ENCODE measurements around the gene CLDN22.
A peak's percentile ranks its signal among the peaks of the same experiment; 100 is the strongest.

CLDN22 gene

DNA sequence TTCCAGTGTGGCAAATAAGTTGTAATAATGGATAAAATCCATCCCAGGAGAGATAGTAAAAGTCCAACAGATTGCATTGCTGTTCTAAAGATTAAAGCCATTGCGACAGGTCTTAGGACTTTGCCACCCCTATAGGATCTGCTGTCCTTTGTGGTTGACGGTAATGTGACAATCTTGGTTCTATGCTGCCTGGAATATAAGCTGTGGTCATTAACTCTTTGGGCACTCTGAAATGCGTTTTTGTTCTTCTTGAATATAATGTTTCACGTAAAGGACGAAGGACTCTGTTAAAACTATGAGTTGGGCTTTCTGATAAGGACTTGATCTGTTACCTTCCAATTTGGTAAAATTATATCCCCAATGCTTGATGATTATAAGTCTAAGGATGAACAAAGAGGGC is 2.2 kb upstream of the CLDN22 start, which contains the start of gene CLDN24:
Gene CLDN24, minus strand, starts transcription at position 101 of the 400 bp plus-strand sequence. Its CDS starts 0 bp downstream, at position 101.
- no peak for DNase-seq (ENCODE audit: low spot score in 2 of 2)
- peaks cover 20% of the 10 kb centered on the region for H3K4me1 ChIP-seq
- H3K27me3 ChIP-seq (ENCODE audit: low read depth), result no peaks in the 10 kb centered on the region
- in situ Hi-C loops (cut with MboI; ENCODE audit: low sequenced_read_pairs), result no loop called here
- H3K9me3 ChIP-seq, result no peaks in the 10 kb centered on the region
- H3K4me3 ChIP-seq, result no peak within 1 kb of the TSS
- no peaks in the 10 kb centered on the region for H3K36me3 ChIP-seq (replicated peaks)

GRCh38 chr4:183321516-183321915 is 1.4 kb upstream of the CLDN22 start:
- Histone ChIP-seq H3K27me3 (ENCODE audit: low read depth) (no peaks in the 10 kb centered on the region), H3K9me3 (no peaks in the 10 kb centered on the region), H3K4me1 (peaks cover 20% of the 10 kb centered on the region), H3K36me3 (replicated peaks) (no peaks in the 10 kb centered on the region), H3K4me3 (no peak overlapping the region)
- no peak for DNase-seq (ENCODE audit: low spot score in 2 of 2)
- in situ Hi-C loops (cut with MboI; ENCODE audit: low sequenced_read_pairs), result no loop called here

- peak in 1 of 2 experiments; percentile 74 for DNase-seq (ENCODE audit: low spot score in 2 of 2)
- in situ Hi-C loops (cut with MboI; ENCODE audit: low sequenced_read_pairs), result no loop called here
Measured at GRCh38 chr4:183321079-183321478, 1.0 kb upstream of the CLDN22 start.

DNA sequence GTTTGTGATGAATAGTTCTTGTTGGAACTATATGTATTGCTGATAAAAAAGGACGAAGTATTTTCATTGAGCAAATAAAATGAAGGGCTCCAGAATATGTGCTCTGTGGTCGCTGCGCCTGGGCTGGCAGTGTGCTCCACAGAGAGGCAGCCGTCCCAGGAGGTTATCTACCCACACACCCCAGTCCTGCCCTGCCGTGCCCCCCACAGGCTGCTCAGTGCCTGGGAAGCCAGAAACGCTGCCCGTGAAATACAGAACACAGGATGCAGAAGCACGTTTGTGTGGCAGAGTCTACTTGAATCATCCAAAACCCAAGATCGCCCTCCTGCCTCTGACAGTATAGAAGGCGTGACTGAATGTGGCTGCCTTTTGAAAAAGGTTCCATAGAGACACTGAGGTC is 1.4 kb downstream of the CLDN22 start:
- no peaks in the 10 kb centered on the region for H3K27me3 ChIP-seq (ENCODE audit: low read depth)
- H3K4me1 ChIP-seq, result peaks cover 20% of the 10 kb centered on the region
- in situ Hi-C loops (cut with MboI; ENCODE audit: low sequenced_read_pairs), result no loop called here
- DNase-seq (ENCODE audit: low spot score in 2 of 2), result no peak
- H3K36me3 ChIP-seq (replicated peaks), result peaks cover 5% of the 10 kb centered on the region
- no peaks in the 10 kb centered on the region for H3K9me3 ChIP-seq
- no peak overlapping the region for H3K4me3 ChIP-seq

More at GRCh38 chr4:183321079-183321478, 1.0 kb upstream of the CLDN22 start:
- Histone ChIP-seq H3K36me3 (replicated peaks) (no peaks in the 10 kb centered on the region), H3K4me1 (peaks cover 20% of the 10 kb centered on the region), H3K4me3 (no peak overlapping the region), H3K27me3 (ENCODE audit: low read depth) (no peaks in the 10 kb centered on the region), H3K9me3 (no peaks in the 10 kb centered on the region)

DNA sequence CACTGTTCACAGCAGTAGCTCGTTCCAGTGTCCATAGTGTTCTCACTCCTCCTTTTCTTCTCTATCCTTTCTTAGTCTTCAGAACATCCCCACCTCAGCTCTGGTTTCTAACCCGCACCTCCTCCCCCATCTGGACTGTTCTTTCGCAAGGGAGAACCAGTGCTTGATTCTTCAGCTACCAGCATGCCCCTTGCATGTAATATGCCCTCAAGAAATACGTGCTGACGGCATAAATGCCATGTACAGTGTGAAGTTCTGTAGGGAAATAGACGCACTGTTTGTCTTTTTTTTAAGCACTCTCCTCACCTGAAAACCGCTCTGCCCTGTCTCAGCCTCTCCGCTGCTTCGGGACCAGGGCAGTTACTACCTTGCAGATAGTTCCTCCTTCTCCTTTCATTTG is 5.3 kb downstream of the CLDN22 start:
- no peak for DNase-seq (ENCODE audit: low spot score in 2 of 2)
- Histone ChIP-seq H3K9me3 (no peaks in the 10 kb centered on the region), H3K4me3 (no peak overlapping the region), H3K27me3 (ENCODE audit: low read depth) (no peaks in the 10 kb centered on the region), H3K36me3 (replicated peaks) (peaks cover 14% of the 10 kb centered on the region), H3K4me1 (peaks cover 4% of the 10 kb centered on the region)
- in situ Hi-C loops (cut with MboI; ENCODE audit: low sequenced_read_pairs), result no loop called here

GRCh38 chr4:183314336-183314735 is 5.7 kb downstream of the CLDN22 start:
- Histone ChIP-seq H3K4me1 (peaks cover under 1% of the 10 kb centered on the region; the same call in 1 of the 2 replicates), H3K27me3 (ENCODE audit: low read depth) (no peaks in the 10 kb centered on the region), H3K36me3 (replicated peaks) (peaks cover 14% of the 10 kb centered on the region), H3K4me3 (no peak overlapping the region), H3K9me3 (no peaks in the 10 kb centered on the region)
- DNase-seq (ENCODE audit: low spot score in 2 of 2), result no peak
- in situ Hi-C loops (cut with MboI; ENCODE audit: low sequenced_read_pairs), result no loop called here

DNA sequence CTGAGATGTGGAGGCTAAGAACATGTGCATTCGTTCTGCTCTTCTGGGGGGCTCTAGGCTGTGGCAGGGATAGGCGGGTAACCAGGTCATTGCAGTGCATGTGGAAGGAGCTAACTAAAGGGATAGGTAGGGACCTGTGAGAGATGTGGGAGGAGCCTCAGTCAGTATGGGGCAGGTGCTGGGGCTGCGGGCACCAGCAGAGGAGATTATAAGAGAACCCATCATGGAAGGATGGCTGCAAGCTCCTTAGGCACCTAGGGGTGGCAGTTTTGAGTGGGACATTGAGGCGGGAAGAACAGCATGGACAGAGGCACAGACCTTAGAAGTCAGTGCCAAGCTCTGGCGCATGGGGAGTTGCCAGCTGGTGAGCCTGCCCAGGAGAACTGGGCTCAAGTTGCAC is 7.2 kb downstream of the CLDN22 start:
- DNase-seq (ENCODE audit: low spot score in 2 of 2), result no peak
- no peak overlapping the region for H3K4me3 ChIP-seq
- peaks cover 14% of the 10 kb centered on the region for H3K36me3 ChIP-seq (replicated peaks)
- H3K4me1 ChIP-seq, result no peaks in the 10 kb centered on the region
- no peaks in the 10 kb centered on the region for H3K9me3 ChIP-seq
- in situ Hi-C loops (cut with MboI; ENCODE audit: low sequenced_read_pairs), result no loop called here
- H3K27me3 ChIP-seq (ENCODE audit: low read depth), result no peaks in the 10 kb centered on the region

- no peaks in the 10 kb centered on the region for H3K4me1 ChIP-seq
- no peaks in the 10 kb centered on the region for H3K9me3 ChIP-seq
- no peaks in the 10 kb centered on the region; the same call in 1 of the 2 replicates for H3K36me3 ChIP-seq (replicated peaks)
- in situ Hi-C loops (cut with MboI; ENCODE audit: low sequenced_read_pairs), result no loop called here
- H3K27me3 ChIP-seq (ENCODE audit: low read depth), result no peaks in the 10 kb centered on the region
- no peak overlapping the region for H3K4me3 ChIP-seq
- no peak for DNase-seq (ENCODE audit: low spot score in 2 of 2)
Measured at GRCh38 chr4:183306811-183307210, 13.3 kb downstream of the CLDN22 start.

GRCh38 chr4:183304538-183304937 is 15.5 kb downstream of the CLDN22 start:
- no peak overlapping the region for H3K4me3 ChIP-seq
- in situ Hi-C loops (cut with MboI; ENCODE audit: low sequenced_read_pairs), result no loop called here
- no peaks in the 10 kb centered on the region; the same call in 1 of the 2 replicates for H3K36me3 ChIP-seq (replicated peaks)
- H3K9me3 ChIP-seq, result no peaks in the 10 kb centered on the region
- H3K4me1 ChIP-seq, result no peaks in the 10 kb centered on the region
- no peaks in the 10 kb centered on the region for H3K27me3 ChIP-seq (ENCODE audit: low read depth)
- DNase-seq (ENCODE audit: low spot score in 2 of 2), result no peak

DNA sequence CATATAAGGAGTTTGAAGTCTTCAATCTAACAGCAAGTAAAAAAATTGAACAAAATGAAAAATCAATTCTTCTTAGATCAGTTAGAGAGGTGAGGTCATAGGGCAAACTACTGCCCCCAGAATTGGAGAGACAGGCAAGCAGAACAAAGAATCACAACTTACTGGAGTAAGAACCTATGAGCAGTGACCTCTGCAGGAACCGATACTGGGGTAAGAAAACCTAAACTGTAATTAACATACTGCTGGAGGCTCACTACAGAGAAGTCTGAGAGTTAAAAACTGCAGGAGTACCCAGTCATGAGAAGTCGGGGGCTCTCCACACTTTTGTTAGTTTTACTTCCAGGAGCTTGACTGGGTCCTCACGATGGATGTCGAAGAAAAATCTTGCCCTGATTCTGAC is 16.0 kb downstream of the CLDN22 start:
- H3K9me3 ChIP-seq, result no peaks in the 10 kb centered on the region
- no peaks in the 10 kb centered on the region; the same call in 1 of the 2 replicates for H3K36me3 ChIP-seq (replicated peaks)
- in situ Hi-C loops (cut with MboI; ENCODE audit: low sequenced_read_pairs), result no loop called here
- H3K4me1 ChIP-seq, result no peaks in the 10 kb centered on the region
- H3K4me3 ChIP-seq, result no peak overlapping the region
- H3K27me3 ChIP-seq (ENCODE audit: low read depth), result no peaks in the 10 kb centered on the region
- DNase-seq (ENCODE audit: low spot score in 2 of 2), result no peak

GRCh38 chr4:183303301-183303700 is 16.8 kb downstream of the CLDN22 start:
- no peak for DNase-seq (ENCODE audit: low spot score in 2 of 2)
- no peaks in the 10 kb centered on the region for H3K27me3 ChIP-seq (ENCODE audit: low read depth)
- H3K4me3 ChIP-seq, result no peak overlapping the region
- in situ Hi-C loops (cut with MboI; ENCODE audit: low sequenced_read_pairs), result no loop called here
- H3K36me3 ChIP-seq (replicated peaks), result peaks cover 3% of the 10 kb centered on the region; the same call in 1 of the 2 replicates
- H3K9me3 ChIP-seq, result no peaks in the 10 kb centered on the region
- H3K4me1 ChIP-seq, result no peaks in the 10 kb centered on the region

DNA sequence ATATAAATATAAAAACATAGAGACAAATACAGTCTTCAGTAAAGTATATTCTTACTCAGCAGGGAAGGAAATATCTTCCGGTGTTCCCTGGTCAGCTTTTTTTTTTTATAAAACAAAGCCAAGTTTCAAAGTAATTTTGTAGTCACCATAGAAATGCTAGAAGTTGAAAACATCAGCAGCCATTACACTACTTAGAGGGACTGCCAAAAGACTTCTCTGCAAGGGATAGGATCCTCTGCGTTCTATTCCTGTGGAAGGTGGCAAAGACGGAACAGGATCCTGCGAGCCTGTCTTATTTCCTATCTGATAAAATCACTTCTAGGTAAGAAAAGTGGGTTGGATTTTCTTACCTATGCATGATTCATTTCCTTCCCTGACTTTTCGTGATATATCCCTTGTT is 19.4 kb downstream of the CLDN22 start:
- Histone ChIP-seq H3K4me1 (no peaks in the 10 kb centered on the region), H3K36me3 (replicated peaks) (peaks cover 6% of the 10 kb centered on the region; the same call in 1 of the 2 replicates), H3K27me3 (ENCODE audit: low read depth) (no peaks in the 10 kb centered on the region), H3K9me3 (no peaks in the 10 kb centered on the region), H3K4me3 (no peak overlapping the region)
- DNase-seq (ENCODE audit: low spot score in 2 of 2), result no peak
- in situ Hi-C loops (cut with MboI; ENCODE audit: low sequenced_read_pairs), result no loop called here

DNA sequence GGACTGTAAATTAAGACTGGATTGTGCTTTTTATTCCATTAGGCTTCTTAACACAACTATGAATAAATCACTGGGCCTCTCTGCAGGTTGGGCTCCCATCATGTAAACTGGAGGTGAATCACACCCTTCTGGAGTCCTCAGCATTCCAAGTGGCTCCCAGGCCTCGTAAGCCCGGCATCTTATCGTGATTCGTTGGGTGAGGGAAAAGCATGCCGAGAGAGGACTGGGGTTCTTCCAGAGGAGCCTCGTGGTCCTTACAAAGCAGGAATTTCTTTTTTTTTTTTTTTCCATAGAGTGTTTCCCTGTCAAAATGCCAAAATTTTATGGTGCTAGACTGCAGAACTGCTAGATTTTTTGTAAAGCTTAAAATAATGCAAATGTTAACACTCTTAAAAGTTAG is 20.0 kb downstream of the CLDN22 start:
- Histone ChIP-seq H3K36me3 (replicated peaks) (peaks cover 9% of the 10 kb centered on the region), H3K4me3 (no peak overlapping the region)
- in situ Hi-C loops (cut with MboI; ENCODE audit: low sequenced_read_pairs), result no loop called here

DNA sequence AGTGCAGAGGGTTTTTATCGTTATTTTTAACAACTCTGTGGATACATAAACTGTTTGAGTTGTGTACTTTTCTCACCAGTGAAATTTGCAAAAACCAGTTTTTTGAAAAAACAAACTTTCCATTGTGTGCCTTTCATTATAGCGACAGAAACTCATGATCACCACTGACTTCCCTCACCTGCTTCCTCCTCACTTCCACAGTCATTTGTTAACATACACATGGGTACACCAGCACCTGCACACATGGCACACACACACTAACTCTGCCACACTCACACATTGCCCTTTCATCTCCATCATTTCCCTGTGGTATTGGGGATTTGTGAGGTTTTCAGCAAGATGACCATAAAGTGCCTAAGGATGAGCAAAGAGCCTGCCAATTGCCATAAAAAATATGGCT is 20.6 kb downstream of the CLDN22 start:
- in situ Hi-C loops (cut with MboI; ENCODE audit: low sequenced_read_pairs), result no loop called here
- no peaks in the 10 kb centered on the region for H3K9me3 ChIP-seq
- H3K36me3 ChIP-seq (replicated peaks), result peaks cover 13% of the 10 kb centered on the region
- no peaks in the 10 kb centered on the region for H3K4me1 ChIP-seq
- no peak for DNase-seq (ENCODE audit: low spot score in 2 of 2)
- H3K27me3 ChIP-seq (ENCODE audit: low read depth), result no peaks in the 10 kb centered on the region
- no peak overlapping the region for H3K4me3 ChIP-seq

More for the DNA sequence above, 20.0 kb downstream of the CLDN22 start:
- DNase-seq (ENCODE audit: low spot score in 2 of 2), result no peak
- Histone ChIP-seq H3K27me3 (ENCODE audit: low read depth) (no peaks in the 10 kb centered on the region), H3K9me3 (no peaks in the 10 kb centered on the region), H3K4me1 (no peaks in the 10 kb centered on the region)

DNA sequence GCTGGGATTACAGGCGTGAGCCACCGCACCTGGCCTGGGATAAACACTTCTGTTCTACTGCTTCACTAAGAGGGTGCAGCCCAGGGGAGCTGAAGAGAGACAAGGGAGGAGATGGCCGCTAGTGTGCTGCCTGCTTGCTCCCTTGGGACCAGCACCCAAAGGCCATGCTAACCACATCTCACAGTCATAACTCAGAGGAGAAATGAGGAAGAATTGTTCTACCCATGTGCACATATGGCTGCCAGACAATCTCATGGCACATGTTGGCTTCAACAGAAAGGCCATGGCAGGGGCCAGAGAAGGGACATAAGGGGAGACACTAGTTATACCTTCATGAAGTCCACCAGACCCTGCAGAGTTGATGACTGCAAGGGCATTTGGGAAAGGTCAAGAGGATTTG is 22.4 kb downstream of the CLDN22 start:
- H3K4me1 ChIP-seq, result no peaks in the 10 kb centered on the region
- H3K9me3 ChIP-seq, result no peaks in the 10 kb centered on the region
- H3K27me3 ChIP-seq (ENCODE audit: low read depth), result no peaks in the 10 kb centered on the region
- H3K4me3 ChIP-seq, result no peak overlapping the region
- no peak for DNase-seq (ENCODE audit: low spot score in 2 of 2)
- in situ Hi-C loops (cut with MboI; ENCODE audit: low sequenced_read_pairs), result no loop called here
- peaks cover 16% of the 10 kb centered on the region for H3K36me3 ChIP-seq (replicated peaks)

All from HAP-1 (cell line).